Measurements from ENCODE around the gene ZNF853.

DNA sequence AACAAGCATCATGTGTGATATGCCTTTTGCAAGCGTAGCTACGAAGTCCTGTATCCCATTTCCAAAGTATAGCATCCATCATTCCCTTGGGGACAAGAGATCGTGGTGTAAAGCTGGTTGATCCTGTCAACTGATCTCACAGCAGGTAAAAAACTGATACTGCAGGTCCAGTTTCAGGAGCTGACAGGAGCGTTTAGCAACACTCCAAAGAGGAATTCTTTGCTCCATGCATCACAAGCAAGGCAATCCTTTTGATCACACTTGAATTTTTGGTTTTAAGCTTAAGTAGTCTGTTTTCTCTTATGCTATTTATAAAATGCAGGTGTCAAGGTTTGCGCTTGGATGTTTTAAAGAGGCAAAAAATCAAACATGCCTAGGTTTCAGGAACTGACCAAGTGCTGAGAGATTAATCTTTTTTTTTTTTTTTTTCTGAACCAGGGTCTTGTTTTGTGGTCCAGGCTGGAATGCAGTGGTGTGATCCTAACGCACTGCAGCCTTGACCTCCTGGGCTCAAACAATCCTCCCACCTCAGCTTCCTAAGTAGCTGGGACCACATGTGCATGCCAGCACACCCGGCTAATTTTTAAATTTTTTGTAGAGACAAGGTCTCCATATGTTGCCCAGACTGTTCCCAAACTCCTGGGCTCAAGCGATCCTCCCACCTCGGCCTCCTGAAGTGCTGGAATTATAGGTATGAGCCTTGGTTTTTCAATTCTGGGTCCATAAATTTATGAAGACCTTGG lies 40.0 kb upstream of the ZNF853 start:
- TF ChIP-seq, protein P1, sequence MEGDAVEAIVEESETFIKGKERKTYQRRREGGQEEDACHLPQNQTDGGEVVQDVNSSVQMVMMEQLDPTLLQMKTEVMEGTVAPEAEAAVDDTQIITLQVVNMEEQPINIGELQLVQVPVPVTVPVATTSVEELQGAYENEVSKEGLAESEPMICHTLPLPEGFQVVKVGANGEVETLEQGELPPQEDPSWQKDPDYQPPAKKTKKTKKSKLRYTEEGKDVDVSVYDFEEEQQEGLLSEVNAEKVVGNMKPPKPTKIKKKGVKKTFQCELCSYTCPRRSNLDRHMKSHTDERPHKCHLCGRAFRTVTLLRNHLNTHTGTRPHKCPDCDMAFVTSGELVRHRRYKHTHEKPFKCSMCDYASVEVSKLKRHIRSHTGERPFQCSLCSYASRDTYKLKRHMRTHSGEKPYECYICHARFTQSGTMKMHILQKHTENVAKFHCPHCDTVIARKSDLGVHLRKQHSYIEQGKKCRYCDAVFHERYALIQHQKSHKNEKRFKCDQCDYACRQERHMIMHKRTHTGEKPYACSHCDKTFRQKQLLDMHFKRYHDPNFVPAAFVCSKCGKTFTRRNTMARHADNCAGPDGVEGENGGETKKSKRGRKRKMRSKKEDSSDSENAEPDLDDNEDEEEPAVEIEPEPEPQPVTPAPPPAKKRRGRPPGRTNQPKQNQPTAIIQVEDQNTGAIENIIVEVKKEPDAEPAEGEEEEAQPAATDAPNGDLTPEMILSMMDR (IDR thresholded peaks at IDR 0.05), result no peak
- TF ChIP-seq POLR2A (IDR thresholded peaks at IDR 0.05), result no peak
